ENCODE results near the gene CRYL1.

- TF ChIP-seq CTCF (IDR thresholded peaks at IDR 0.05) (no peak), ZFX (IDR thresholded peaks at IDR 0.05; ENCODE audit: borderline replicate concordance) (no peak)
Observed at GRCh38 chr13:20536992-20537391, 11.3 kb upstream of the CRYL1 start.
